Activated CD8-positive, alpha-beta T cell treated with anti-CD3 and anti-CD28 coated beads for 36 hours (primary cell): ENCODE data around the gene SPSB4. TPM values are rescaled to one million over a fixed set of nuclear protein-coding genes. Genes with fewer than 3 reads are reported as not detected.

ENCODE experiments used
- ATAC-seq: fragments of 200-7000 bp; cut with Tn5 transposase; one replicate; pipeline ENCODE4 v1.10.0; 2021; ENCODE audit warnings: mild to moderate bottlenecking, moderate library complexity
- CTCF ChIA-PET: fragments of 350-600 bp; sonication (Branson Sonifier 250); formaldehyde crosslinking; loops from one replicate; lab custom pipeline; 2021; ENCODE audit warnings: antibody characterized with exemption; lab: Charles Lee
- POLR2A ChIA-PET: fragments of 350-600 bp; sonication (Branson Sonifier 250); formaldehyde crosslinking; loops from one replicate; lab custom pipeline; 2021; ENCODE audit warnings: antibody characterized with exemption; lab: Charles Lee
- DNase-seq: peaks from one replicate; pipeline ENCODE4 v3.0.0-alpha.2; 2020
- H3K27ac Mint-ChIP-seq: one replicate; pipeline ENCODE4 v1.8.0; 2021; ENCODE audit warnings: mild to moderate bottlenecking, mixed read lengths
- H3K27me3 Mint-ChIP-seq: one replicate; pipeline ENCODE4 v1.8.0; 2021; ENCODE audit warnings: mixed read lengths
- H3K36me3 Mint-ChIP-seq: one replicate; pipeline ENCODE4 v1.8.0; 2021; ENCODE audit warnings: low read depth, mixed read lengths
- H3K4me1 Mint-ChIP-seq: one replicate; pipeline ENCODE4 v1.8.0; 2021; ENCODE audit warnings: low read depth, mixed read lengths
- H3K4me3 Mint-ChIP-seq: one replicate; pipeline ENCODE4 v1.8.0; 2021; ENCODE audit warnings: mild to moderate bottlenecking, moderate library complexity, mixed read lengths
- H3K9me3 Mint-ChIP-seq: one replicate; pipeline ENCODE4 v1.8.0; 2021; ENCODE audit warnings: mixed read lengths
- CTCF ChIP-seq: fragments of 200-600 bp; IDR thresholded peaks from one replicate; pipeline ENCODE4 v1.8.0; 2022; ENCODE audit warnings: antibody characterized with exemption, mild to moderate bottlenecking
- intact Hi-C: fragments of 100-400 bp; cut with micrococcal nuclease; formaldehyde crosslinking; loops from one replicate; pipeline ENCODE4 v1.10.0; 2022
- total RNA-seq, 2 experiments: library from RNA; stranded (reverse); gene quantifications; one replicate each; pipeline ENCODE4 v1.2.3, GENCODE V29; 2021

SPSB4 gene
- total RNA-seq, 2 experiments from 2014 or later, result not detected

GRCh38 chr3:141103067-141103466 is 51.9 kb downstream of the SPSB4 start:
- intact Hi-C loops, result no loop called here
- H3K36me3 Mint-ChIP-seq, result no peaks in the 10 kb centered on the region
- no peaks in the 10 kb centered on the region for H3K9me3 Mint-ChIP-seq
- H3K4me1 Mint-ChIP-seq, result no peaks in the 10 kb centered on the region
- no peak overlapping the region for H3K4me3 Mint-ChIP-seq
- peaks cover 1% of the 10 kb centered on the region for H3K27me3 Mint-ChIP-seq
- no peak overlapping the region for H3K27ac Mint-ChIP-seq
- no peak for TF ChIP-seq CTCF
- POLR2A ChIA-PET, result interaction anchor here (1.1 kb wide), 1 partner anchor 54 kb away, joined by 3 read pairs; no protein-coding TSS in a partner anchor
- DNase-seq (no peak), ATAC-seq (no peak)
- CTCF ChIA-PET, result interaction anchor here (0.6 to 2.2 kb wide), 8 partner anchors 13 to 205 kb away, joined by 3 to 10 read pairs (median 4); no protein-coding TSS in a partner anchor

- Mint-ChIP-seq H3K9me3 (no peaks in the 10 kb centered on the region), H3K4me1 (no peaks in the 10 kb centered on the region), H3K27ac (no peak overlapping the region), H3K4me3 (no peak overlapping the region), H3K36me3 (no peaks in the 10 kb centered on the region), H3K27me3 (peaks cover 1% of the 10 kb centered on the region)
- DNase-seq (no peak), ATAC-seq (no peak)
- ChIA-PET CTCF (interaction anchor here (0.7 to 2.2 kb wide), 6 partner anchors 55 to 205 kb away, joined by 3 to 10 read pairs (median 5); no protein-coding TSS in a partner anchor), POLR2A (interaction anchor here (1.1 kb wide), 1 partner anchor 55 kb away, joined by 3 read pairs; no protein-coding TSS in a partner anchor)
- intact Hi-C loops, result no loop called here
- TF ChIP-seq CTCF, result no peak
These were observed 52.4 kb downstream of the SPSB4 start for GRCh38 chr3:141103503-141103902.

- ATAC-seq (no peak), DNase-seq (no peak)
- no peaks in the 10 kb centered on the region for H3K4me1 Mint-ChIP-seq
- H3K36me3 Mint-ChIP-seq, result no peaks in the 10 kb centered on the region
- ChIA-PET CTCF (interaction anchor here (0.9 to 2.2 kb wide), 3 partner anchors 11 to 206 kb away, joined by 3 to 7 read pairs (median 3); no protein-coding TSS in a partner anchor), POLR2A (no interaction called here)
- H3K27me3 Mint-ChIP-seq, result peaks cover 1% of the 10 kb centered on the region
- intact Hi-C loops, result no loop called here
- no peak overlapping the region for H3K27ac Mint-ChIP-seq
- no peak for TF ChIP-seq CTCF
- no peaks in the 10 kb centered on the region for H3K9me3 Mint-ChIP-seq
- no peak overlapping the region for H3K4me3 Mint-ChIP-seq
These were observed 53.1 kb downstream of the SPSB4 start for GRCh38 chr3:141104151-141104821.

GRCh38 chr3:141105828-141106628 is 54.9 kb downstream of the SPSB4 start:
- ChIA-PET CTCF (interaction anchor here (0.6 to 1.7 kb wide), 24 partner anchors 9 to 542 kb away, joined by 3 to 23 read pairs (median 3); partner anchors contain the start of gene PXYLP1), POLR2A (interaction anchor here (1.0 kb wide), 1 partner anchor 107 kb away, joined by 3 read pairs; no protein-coding TSS in a partner anchor)
- Mint-ChIP-seq H3K4me3 (no peak overlapping the region), H3K27me3 (no peaks in the 10 kb centered on the region), H3K36me3 (no peaks in the 10 kb centered on the region), H3K9me3 (no peaks in the 10 kb centered on the region), H3K4me1 (no peaks in the 10 kb centered on the region), H3K27ac (no peak overlapping the region)
- peak; percentile 74 for TF ChIP-seq CTCF
- ATAC-seq (peak; percentile 85), DNase-seq (peak; percentile 87)
- intact Hi-C loops, result loop anchor here (5.0 kb wide), 3 partner anchors 86 to 209 kb away; no protein-coding TSS in a partner anchor
